Lung (tissue), 12 donors: ENCODE data around the gene RALGAPA2. TPM values are rescaled to one million over a fixed set of nuclear protein-coding genes. Genes with fewer than 3 reads are reported as not detected.

Source experiments
- ATAC-seq: fragments of 200-7000 bp; cut with Tn5 transposase; one replicate; pipeline ENCODE4 v1.9.1; 2020; ENCODE audit warnings: moderate number of reproducible peaks; ENCODE audit not compliant: insufficient read depth, low FRiP score
- DNase-seq, 3 donors: peaks; one replicate each; pipeline ENCODE4 v3.0.0-alpha.2; 2013 to 2017
- H3K27ac ChIP-seq, 2 donors: one replicate each; pipeline ENCODE4 v1.5.1; 2013; ENCODE audit warnings: mild to moderate bottlenecking in 2 of 2, moderate library complexity in 2 of 2, control low read depth in 1 of 2, inconsistent platforms in 1 of 2, low read depth in 1 of 2, low read length in 1 of 2
- H3K27me3 ChIP-seq, 3 donors: one replicate each; pipeline ENCODE4 v1.5.1; 2013; ENCODE audit warnings: low read length in 2 of 3; ENCODE audit not compliant: control insufficient read depth in 3 of 3, insufficient read depth in 3 of 3
- H3K36me3 ChIP-seq, 4 donors: one replicate each; pipeline ENCODE4 v1.5.1; 2013; ENCODE audit warnings: low read length in 4 of 4, mild to moderate bottlenecking in 1 of 4, moderate library complexity in 1 of 4; ENCODE audit not compliant: control insufficient read depth in 4 of 4, insufficient read depth in 4 of 4
- H3K4me1 ChIP-seq, 5 donors: one replicate each; pipeline ENCODE4 v1.5.1; 2013; ENCODE audit warnings: low read length in 5 of 5, mild to moderate bottlenecking in 2 of 5, moderate library complexity in 1 of 5; ENCODE audit not compliant: control insufficient read depth in 5 of 5, insufficient read depth in 5 of 5
- H3K4me3 ChIP-seq: one replicate; pipeline ENCODE4 v1.5.1; 2013; ENCODE audit warnings: mild to moderate bottlenecking, control low read depth, moderate library complexity
- H3K9ac ChIP-seq, 2 donors: one replicate each; pipeline ENCODE4 v1.5.1; 2013; ENCODE audit warnings: low read length in 2 of 2, control low read depth in 1 of 2; ENCODE audit not compliant: insufficient read depth in 1 of 2
- H3K9me3 ChIP-seq, 4 donors: one replicate each; pipeline ENCODE4 v1.5.1; 2013; ENCODE audit warnings: low read length in 3 of 4, mild to moderate bottlenecking in 1 of 4, moderate library complexity in 1 of 4; ENCODE audit not compliant: control insufficient read depth in 4 of 4, insufficient read depth in 3 of 4
- CTCF ChIP-seq: IDR thresholded peaks from 2 replicates; pipeline ENCODE4 v1.5.1; 2012; ENCODE audit warnings: mild to moderate bottlenecking; ENCODE audit errors: control extremely low read depth, extremely low read depth
- WGBS, 2 donors: extraction: QIAGEN DNeasy Blood & Tissue Kit; methylation state at CpG; one replicate each; pipeline ENCODE4 v1.1.7; 2013; 5-methylcytosine and 5-hydroxymethylcytosine counted together
- polyA plus RNA-seq, 2 donors: library from polyadenylated mRNA; stranded (reverse); fragments of 200-250 nt; gene quantifications; one replicate each; pipeline ENCODE4 v1.2.1, GENCODE V29; 2013
- total RNA-seq, 2 donors: library from RNA; depleted of rRNA in 1 of 2; stranded (reverse); fragments of >200 nt in 1 of 2; gene quantifications; one replicate each; pipeline ENCODE4 v1.2.1, GENCODE V29; 2014 to 2021
- donor health status: control.
- donor health status: control.
- donor health status: Bipolar disorder and iron deficiency.
- donor health status: healthy.
- donor health status: DM: yes; HTN: yes; CAD: no.

Gene RALGAPA2
- total and polyA plus RNA-seq, 4 donors = 12.1 to 83.4 (median 55.6) TPM

DNA sequence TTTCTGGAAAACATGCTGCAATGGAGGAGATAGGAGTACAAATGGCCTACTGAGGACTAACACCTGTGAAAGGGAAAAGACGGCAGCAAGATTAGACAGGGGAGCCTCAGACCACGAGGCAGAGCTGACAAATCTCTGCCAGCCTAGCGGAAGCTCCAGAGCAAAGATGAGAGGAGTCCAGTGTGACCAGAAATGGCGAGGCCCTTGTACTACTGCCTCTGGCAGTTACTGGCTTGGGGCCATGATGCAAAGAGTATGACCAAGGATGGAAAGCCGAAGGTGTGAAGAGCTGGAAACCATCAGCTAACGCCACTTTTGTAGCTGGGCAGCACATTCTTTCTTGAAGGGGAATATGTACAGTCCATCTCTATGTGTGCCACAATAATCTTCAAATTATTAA, 55.4 kb downstream of the RALGAPA2 start:
- TF ChIP-seq CTCF = no peak
- Histone ChIP-seq H3K4me3 (no peak overlapping the region), H3K4me1 (peaks cover 0 to 2% (median 0%) of the 10 kb centered on the region in 5 donors), H3K27ac (no peak overlapping the region), H3K9me3 (no peaks in the 10 kb centered on the region), H3K36me3 (peaks cover 0 to 12% (median 4%) of the 10 kb centered on the region in 4 donors), H3K27me3 (no peaks in the 10 kb centered on the region), H3K9ac (no peak overlapping the region)
- DNase-seq (no peak), ATAC-seq (no peak)
- WGBS, 2 donors = 96% methylated on average over 6 of the region's 6 CpGs

- peaks cover 0 to 12% (median 4%) of the 10 kb centered on the region in 4 donors for H3K36me3 ChIP-seq
- TF ChIP-seq CTCF = no peak
- no peak overlapping the region for H3K4me3 ChIP-seq
- no peaks in the 10 kb centered on the region for H3K27me3 ChIP-seq
- ATAC-seq = no peak
- no peaks in the 10 kb centered on the region for H3K9me3 ChIP-seq
- H3K9ac ChIP-seq = no peak overlapping the region
- no peak overlapping the region for H3K27ac ChIP-seq
- H3K4me1 ChIP-seq = peaks cover 0 to 2% (median 0%) of the 10 kb centered on the region in 5 donors
- DNase-seq = no peak
- 89 to 94% methylated on average over 5 of the region's 5 CpGs for WGBS, 2 donors
These were observed 56.6 kb downstream of the RALGAPA2 start for GRCh38 chr20:20655883-20656282.

DNA sequence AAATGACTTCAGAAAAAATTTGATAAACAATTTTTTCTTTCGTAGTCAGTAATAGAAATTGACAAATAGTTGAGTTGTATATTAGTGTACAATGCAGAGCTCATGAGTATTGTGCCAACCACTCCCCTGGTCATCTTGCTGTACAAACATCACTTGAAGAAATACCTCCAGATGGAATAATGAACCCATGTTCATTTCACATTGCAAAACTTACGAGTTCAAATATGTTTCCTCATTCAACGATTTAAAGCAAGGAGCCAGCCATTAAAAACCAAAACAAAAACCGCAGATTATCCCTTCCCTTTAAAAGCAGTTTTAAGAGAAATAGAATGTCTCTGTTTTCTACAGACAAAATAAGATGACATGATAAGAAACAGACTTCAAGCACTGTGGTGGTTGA, 62.5 kb downstream of the RALGAPA2 start:
- Histone ChIP-seq H3K27me3 (no peaks in the 10 kb centered on the region), H3K9ac (no peak overlapping the region), H3K4me3 (no peak overlapping the region), H3K36me3 (peaks cover 0 to 4% (median 4%) of the 10 kb centered on the region in 4 donors), H3K9me3 (peaks cover 0 to 3% (median 0%) of the 10 kb centered on the region in 4 donors), H3K4me1 (no peaks in the 10 kb centered on the region), H3K27ac (no peak overlapping the region)
- ATAC-seq (no peak), DNase-seq (no peak)
- TF ChIP-seq CTCF = no peak
- 73 to 87% methylated on average over 4 of the region's 4 CpGs for WGBS, 2 donors

DNA sequence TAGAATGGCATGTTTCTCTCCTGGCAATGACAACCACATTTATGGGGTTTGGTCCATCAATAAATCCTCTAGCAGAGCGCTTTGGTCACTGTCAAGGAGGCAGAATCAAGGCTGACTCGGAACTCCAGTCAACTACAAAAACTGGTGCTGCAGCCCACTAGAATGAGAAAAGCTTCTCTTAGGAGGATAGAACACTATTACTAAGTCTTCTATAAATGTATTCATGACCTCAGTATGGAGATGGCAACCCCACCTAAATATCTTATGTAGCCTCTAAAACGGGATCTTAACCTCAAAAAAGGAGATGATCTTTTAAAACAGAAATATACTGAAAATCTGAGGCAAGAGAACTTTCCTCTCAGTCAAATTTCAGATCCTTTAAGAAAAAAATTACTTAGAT, 68.5 kb downstream of the RALGAPA2 start:
- no peak overlapping the region for H3K4me3 ChIP-seq
- no peak for TF ChIP-seq CTCF
- 92 to 95% methylated on average over 3 of the region's 3 CpGs for WGBS, 2 donors
- no peaks in the 10 kb centered on the region for H3K27me3 ChIP-seq
- H3K36me3 ChIP-seq = peaks cover 0 to 9% (median 6%) of the 10 kb centered on the region in 4 donors
- peaks cover 0 to 3% (median 0%) of the 10 kb centered on the region in 4 donors for H3K9me3 ChIP-seq
- no peak overlapping the region for H3K27ac ChIP-seq
- H3K9ac ChIP-seq = no peak overlapping the region
- no peaks in the 10 kb centered on the region for H3K4me1 ChIP-seq
- DNase-seq = no peak
- no peak for ATAC-seq
